ENCODE data around the gene GMDS. TPM values are rescaled to one million over a fixed set of nuclear protein-coding genes. Genes with fewer than 3 reads are reported as not detected.

The GMDS gene
- total RNA-seq, 2 donors from 2014 or later, result 25.4 to 29.5 TPM

- Histone ChIP-seq H3K9ac (ENCODE audit: extremely low read depth, low read length, poor library complexity, severe bottlenecking) (no peak overlapping the region), H3K27ac (ENCODE audit: low read depth, low read length) (no peak overlapping the region), H3K36me3 (ENCODE audit: control insufficient read depth, insufficient read depth, low read length) (no peaks in the 10 kb centered on the region), H3K4me1 (ENCODE audit: control insufficient read depth, insufficient read depth, low read length) (peaks cover 2% of the 10 kb centered on the region), H3K4me3 (ENCODE audit: low read length) (no peak overlapping the region), H3K27me3 (ENCODE audit: control insufficient read depth, insufficient read depth, low read length, poor library complexity, severe bottlenecking) (no peaks in the 10 kb centered on the region), H3K9me3 (ENCODE audit: control insufficient read depth, low read length) (peaks cover 4% of the 10 kb centered on the region)
- H3K4me3 Mint-ChIP-seq, result no peak overlapping the region
- no peak for DNase-seq
- H3K4me1 Mint-ChIP-seq, result peaks cover 3% of the 10 kb centered on the region
- TF ChIP-seq CTCF (conservative IDR thresholded peaks at IDR 0.05), result no peak
- no peak overlapping the region for H3K27ac Mint-ChIP-seq
- H3K36me3 Mint-ChIP-seq (ENCODE audit: low read depth), result no peaks in the 10 kb centered on the region
- H3K9me3 Mint-ChIP-seq, result no peaks in the 10 kb centered on the region
- no peaks in the 10 kb centered on the region for H3K27me3 Mint-ChIP-seq (ENCODE audit: insufficient read depth)
Observed at GRCh38 chr6:2019051-2019450, 226.4 kb downstream of the GMDS start.

GRCh38 chr6:2016040-2016439 lies 229.4 kb downstream of the GMDS start:
- no peak overlapping the region for H3K27ac ChIP-seq (ENCODE audit: low read depth, low read length)

GRCh38 chr6:2008383-2008976 lies 236.9 kb downstream of the GMDS start:
- Histone ChIP-seq H3K9ac (ENCODE audit: extremely low read depth, low read length, poor library complexity, severe bottlenecking) (no peak overlapping the region), H3K9me3 (ENCODE audit: control insufficient read depth, low read length) (peaks cover 8% of the 10 kb centered on the region), H3K4me1 (ENCODE audit: control insufficient read depth, insufficient read depth, low read length) (no peaks in the 10 kb centered on the region), H3K27ac (ENCODE audit: low read depth, low read length) (no peak overlapping the region), H3K27me3 (ENCODE audit: control insufficient read depth, insufficient read depth, low read length, poor library complexity, severe bottlenecking) (no peaks in the 10 kb centered on the region), H3K4me3 (ENCODE audit: low read length) (no peak overlapping the region), H3K36me3 (ENCODE audit: control insufficient read depth, insufficient read depth, low read length) (no peaks in the 10 kb centered on the region)
- WGBS, 2 experiments (ENCODE audit: insufficient coverage in 1 of 2, insufficient read length in 1 of 2), result 88% methylated on average over 2 of the region's 2 CpGs; no CpG with 5 or more reads in 1 of the 2 experiments
- TF ChIP-seq CTCF (conservative IDR thresholded peaks at IDR 0.05), result no peak
- Mint-ChIP-seq H3K4me1 (peaks cover 13% of the 10 kb centered on the region), H3K36me3 (ENCODE audit: low read depth) (peaks cover 2% of the 10 kb centered on the region), H3K4me3 (no peak overlapping the region), H3K27ac (no peak overlapping the region), H3K9me3 (peaks cover 9% of the 10 kb centered on the region), H3K27me3 (ENCODE audit: insufficient read depth) (peaks cover 5% of the 10 kb centered on the region)
- no peak for DNase-seq

More at GRCh38 chr6:2016040-2016439, 229.4 kb downstream of the GMDS start:
- Mint-ChIP-seq H3K27ac (no peak overlapping the region), H3K4me1 (peaks cover 5% of the 10 kb centered on the region), H3K4me3 (no peak overlapping the region), H3K27me3 (ENCODE audit: insufficient read depth) (no peaks in the 10 kb centered on the region), H3K9me3 (peaks cover 3% of the 10 kb centered on the region), H3K36me3 (ENCODE audit: low read depth) (no peaks in the 10 kb centered on the region)
- no peak for TF ChIP-seq CTCF (conservative IDR thresholded peaks at IDR 0.05)
- Histone ChIP-seq H3K27me3 (ENCODE audit: control insufficient read depth, insufficient read depth, low read length, poor library complexity, severe bottlenecking) (no peaks in the 10 kb centered on the region), H3K4me1 (ENCODE audit: control insufficient read depth, insufficient read depth, low read length) (peaks cover 2% of the 10 kb centered on the region), H3K9me3 (ENCODE audit: control insufficient read depth, low read length) (peaks cover 11% of the 10 kb centered on the region), H3K4me3 (ENCODE audit: low read length) (no peak overlapping the region), H3K9ac (ENCODE audit: extremely low read depth, low read length, poor library complexity, severe bottlenecking) (no peak overlapping the region), H3K36me3 (ENCODE audit: control insufficient read depth, insufficient read depth, low read length) (no peaks in the 10 kb centered on the region)
- 67 to 70% methylated on average over 3 to 4 of the region's 4 CpGs for WGBS, 2 experiments (ENCODE audit: insufficient coverage in 1 of 2, insufficient read length in 1 of 2)
- no peak for DNase-seq

Data from endodermal cell (in vitro differentiated cells).